Jurkat, Clone E6-1 (cell line): ENCODE data around the gene ZNF554.
"Not testable (repeated sequence)": the region's sequence is repeated elsewhere in the genome, so short reads cannot be mapped to it uniquely, and the experiment has no call there.

Source experiments
- DNase-seq: peaks from one replicate; pipeline ENCODE4 v3.0.0-alpha.2; 2011; ENCODE audit warnings: low read depth, low spot score
- H3K4me3 ChIP-seq: 2 replicates; pipeline ENCODE4 v1.5.1; 2011; ENCODE audit warnings: mild to moderate bottlenecking, low read length, control low read depth, moderate library complexity

Gene ZNF554

GRCh38 chr19:2854849-2855248 lies 35.2 kb downstream of the ZNF554 start:
- no peak for DNase-seq
- no peak overlapping the region for H3K4me3 ChIP-seq

DNA sequence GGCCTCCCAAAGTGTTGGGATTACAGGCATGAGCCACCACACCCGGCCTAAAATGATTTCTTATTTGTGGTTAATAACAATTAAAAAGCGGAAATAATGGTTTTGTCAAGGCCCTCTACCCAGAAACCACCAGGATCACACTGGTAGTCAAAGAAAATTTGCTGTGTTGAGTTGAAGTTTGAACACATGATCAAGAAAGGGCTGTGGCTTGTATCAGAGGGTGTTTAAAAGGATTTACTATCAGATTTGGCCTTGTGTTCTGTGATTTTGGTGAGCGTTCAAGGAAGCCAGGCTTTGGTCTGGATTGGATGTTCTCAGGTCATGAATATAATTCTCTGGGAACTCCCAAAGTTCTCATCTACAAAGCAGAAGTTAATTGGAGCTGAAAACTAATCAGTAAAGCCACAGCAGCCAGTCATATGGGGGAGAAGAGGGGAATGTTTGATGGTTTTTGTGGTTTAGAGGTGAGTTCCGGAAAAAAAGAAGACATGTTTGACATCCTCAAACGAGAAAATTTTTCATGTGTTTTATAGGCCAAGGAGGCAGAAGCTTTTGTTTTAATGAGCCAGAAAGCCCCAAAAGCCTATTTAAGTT lies 36.9 kb downstream of the ZNF554 start:
- peak; percentile 89 for DNase-seq
- H3K4me3 ChIP-seq, result no peak overlapping the region

DNA sequence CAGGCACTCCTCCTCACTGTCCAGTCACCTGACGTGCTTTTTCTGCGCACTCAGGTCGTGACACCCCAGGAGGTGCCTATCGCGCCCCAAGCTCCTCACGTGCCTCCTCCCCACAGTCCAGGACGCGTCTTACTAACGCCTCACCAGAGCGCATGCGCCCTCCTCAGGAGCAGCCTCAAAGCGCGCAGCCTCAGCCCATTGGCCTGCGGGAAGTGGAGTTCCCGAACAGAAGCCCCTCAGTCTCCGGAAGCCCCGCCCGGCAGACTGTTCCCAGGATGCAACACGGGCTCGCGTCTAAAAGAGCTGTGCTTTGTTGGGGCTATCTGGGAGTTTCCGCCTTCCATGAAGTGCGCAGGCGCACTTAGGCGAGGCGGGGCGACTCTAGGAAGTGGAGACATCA lies 39.2 kb downstream of the ZNF554 start:
- DNase-seq, result no peak
- no peak overlapping the region for H3K4me3 ChIP-seq

- H3K4me3 ChIP-seq, result no peak overlapping the region
- no peak for DNase-seq
Measured at GRCh38 chr19:2863816-2864215, 44.1 kb downstream of the ZNF554 start.

GRCh38 chr19:2865334-2866100 lies 45.8 kb downstream of the ZNF554 start:
- peak overlapping the region; percentile 22 for H3K4me3 ChIP-seq
- DNase-seq, result peak; percentile 50

- no peak for DNase-seq
- H3K4me3 ChIP-seq, result no peak overlapping the region
Measured at GRCh38 chr19:2866495-2867024, 46.9 kb downstream of the ZNF554 start.

DNA sequence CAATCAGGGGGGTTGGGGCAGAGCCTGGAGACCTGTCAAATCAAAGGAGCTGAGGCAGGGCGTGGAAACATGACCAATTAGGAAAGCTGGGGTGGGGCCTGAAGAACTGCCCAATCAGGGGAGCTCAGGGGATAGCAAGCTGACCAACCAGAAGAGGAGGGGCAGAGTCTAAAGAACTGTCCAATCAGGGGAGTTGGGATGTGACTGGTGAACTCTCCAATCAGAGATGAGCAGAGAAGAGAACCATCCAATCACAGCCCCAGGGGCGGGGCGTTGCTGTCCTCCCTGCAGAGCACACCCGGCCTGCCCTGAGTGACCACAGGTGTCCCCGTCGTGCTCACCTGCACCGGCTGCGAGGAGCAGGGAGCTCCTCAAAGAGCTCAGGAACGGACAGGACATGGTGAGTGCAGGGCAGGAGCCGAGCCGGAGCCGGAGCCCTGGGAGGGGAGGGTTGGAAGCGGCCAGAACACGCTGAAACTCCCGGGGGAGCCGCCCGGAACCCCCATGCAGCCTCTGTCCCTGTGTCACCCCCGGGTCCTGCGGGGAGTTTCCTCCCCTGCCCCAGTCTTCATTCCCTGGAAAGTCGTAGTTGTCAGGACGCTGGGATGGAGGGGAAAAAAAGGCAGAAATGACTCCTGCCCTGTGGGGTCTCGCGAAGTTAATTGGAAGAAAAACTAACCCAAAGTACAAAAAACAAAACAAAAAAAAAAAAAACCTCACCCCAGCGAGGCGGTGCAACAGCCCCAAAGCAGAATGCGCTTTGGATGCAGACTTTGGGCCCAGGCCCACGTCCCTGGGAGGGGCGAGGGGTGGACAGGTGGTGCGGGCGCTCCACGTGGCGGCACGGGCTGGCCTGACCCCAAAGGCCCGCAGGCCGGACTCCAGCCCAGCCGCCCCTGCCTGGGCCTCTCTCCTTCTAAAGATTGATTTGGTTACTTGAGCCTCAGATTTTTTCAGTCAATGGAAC lies 47.6 kb downstream of the ZNF554 start, which contains the start of gene ZNF556:
Gene ZNF556, plus strand, starts transcription at position 311 of the 967 bp plus-strand sequence. Its CDS starts 87 bp downstream, at position 398.
- peak; percentile 59 for DNase-seq
- no peak within 1 kb of the TSS for H3K4me3 ChIP-seq

DNA sequence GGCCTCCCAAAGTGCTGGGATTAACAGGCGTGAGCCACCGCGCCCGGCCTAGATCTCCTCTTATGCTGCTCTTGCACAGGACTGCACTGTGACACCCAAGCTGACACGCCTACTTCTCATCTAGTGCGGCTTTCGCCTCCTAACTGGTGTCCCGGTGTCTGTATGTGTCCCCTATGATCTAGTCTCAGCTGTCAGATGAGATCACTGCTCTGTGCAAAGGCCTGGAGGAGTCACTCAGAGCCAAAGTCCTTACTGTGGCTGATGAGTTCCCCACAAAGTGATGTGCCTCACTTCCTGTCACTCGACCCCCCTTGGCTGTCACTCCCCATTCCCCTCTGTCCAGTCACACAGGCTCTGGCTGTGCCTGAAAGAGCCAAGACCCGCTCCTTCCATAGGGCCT lies 50.0 kb downstream of the ZNF554 start:
- no peak overlapping the region for H3K4me3 ChIP-seq
- no peak for DNase-seq

GRCh38 chr19:2872175-2872574 lies 52.5 kb downstream of the ZNF554 start:
- peak; percentile 45 for DNase-seq

GRCh38 chr19:2877398-2878331 lies 58.0 kb downstream of the ZNF554 start:
- DNase-seq, result no peak
- H3K4me3 ChIP-seq, result no peak overlapping the region

More at GRCh38 chr19:2872175-2872574, 52.5 kb downstream of the ZNF554 start:
- H3K4me3 ChIP-seq, result not testable (repeated sequence)

GRCh38 chr19:2883686-2884439 lies 64.2 kb downstream of the ZNF554 start:
- no peak overlapping the region for H3K4me3 ChIP-seq
- DNase-seq, result peak; percentile 54

DNA sequence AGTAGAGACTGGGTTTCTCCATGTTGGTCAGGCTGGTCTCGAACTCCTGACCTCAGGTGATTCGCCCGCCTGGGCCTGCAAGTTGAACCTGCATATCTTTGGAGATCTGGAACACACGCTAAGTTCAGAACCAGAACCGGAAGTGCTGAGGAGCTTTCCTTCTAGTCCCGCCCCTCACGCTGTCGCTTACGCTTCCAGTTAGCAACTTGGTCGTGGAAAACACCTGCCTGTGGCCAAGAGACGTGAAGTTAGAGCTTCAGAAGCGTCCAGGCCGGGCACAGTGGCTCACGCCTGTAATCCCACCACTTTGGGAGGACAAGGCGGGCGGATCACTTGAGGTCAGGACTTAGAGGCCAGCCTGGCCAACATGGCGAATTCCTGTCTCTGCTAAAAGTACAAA lies 66.1 kb downstream of the ZNF554 start:
- DNase-seq, result no peak
- H3K4me3 ChIP-seq, result no peak overlapping the region
